Epithelial cell of proximal tubule (primary cell): ENCODE data around the gene PLCH2. TPM values are rescaled to one million over a fixed set of nuclear protein-coding genes. Genes with fewer than 3 reads are reported as not detected.

Source experiments
- DNase-seq: peaks from one replicate; pipeline ENCODE4 v3.0.0-alpha.2; 2011; ENCODE audit warnings: low read depth
- H3K4me3 ChIP-seq: 2 replicates; pipeline ENCODE4 v1.5.1; 2011; ENCODE audit warnings: low read depth, mild to moderate bottlenecking, low read length
- total RNA-seq: library from RNA; depleted of rRNA; stranded (reverse); fragments of >200 nt; gene quantifications from 2 replicates; pipeline ENCODE4 v1.2.3, GENCODE V29; 2015
- TF ChIP-seq, protein P1 (sequence below): conservative IDR thresholded peaks from 2 replicates; pipeline ENCODE4 v1.5.1; 2012; ENCODE audit warnings: low read depth, mild to moderate bottlenecking, low read length

PLCH2 gene
- total RNA-seq, 1 donor from 2014 or later, result 0.12 TPM

- TF ChIP-seq, protein P1, sequence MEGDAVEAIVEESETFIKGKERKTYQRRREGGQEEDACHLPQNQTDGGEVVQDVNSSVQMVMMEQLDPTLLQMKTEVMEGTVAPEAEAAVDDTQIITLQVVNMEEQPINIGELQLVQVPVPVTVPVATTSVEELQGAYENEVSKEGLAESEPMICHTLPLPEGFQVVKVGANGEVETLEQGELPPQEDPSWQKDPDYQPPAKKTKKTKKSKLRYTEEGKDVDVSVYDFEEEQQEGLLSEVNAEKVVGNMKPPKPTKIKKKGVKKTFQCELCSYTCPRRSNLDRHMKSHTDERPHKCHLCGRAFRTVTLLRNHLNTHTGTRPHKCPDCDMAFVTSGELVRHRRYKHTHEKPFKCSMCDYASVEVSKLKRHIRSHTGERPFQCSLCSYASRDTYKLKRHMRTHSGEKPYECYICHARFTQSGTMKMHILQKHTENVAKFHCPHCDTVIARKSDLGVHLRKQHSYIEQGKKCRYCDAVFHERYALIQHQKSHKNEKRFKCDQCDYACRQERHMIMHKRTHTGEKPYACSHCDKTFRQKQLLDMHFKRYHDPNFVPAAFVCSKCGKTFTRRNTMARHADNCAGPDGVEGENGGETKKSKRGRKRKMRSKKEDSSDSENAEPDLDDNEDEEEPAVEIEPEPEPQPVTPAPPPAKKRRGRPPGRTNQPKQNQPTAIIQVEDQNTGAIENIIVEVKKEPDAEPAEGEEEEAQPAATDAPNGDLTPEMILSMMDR, result no peak
Measured at GRCh38 chr1:2520806-2521205, 44.7 kb downstream of the PLCH2 start.

DNA sequence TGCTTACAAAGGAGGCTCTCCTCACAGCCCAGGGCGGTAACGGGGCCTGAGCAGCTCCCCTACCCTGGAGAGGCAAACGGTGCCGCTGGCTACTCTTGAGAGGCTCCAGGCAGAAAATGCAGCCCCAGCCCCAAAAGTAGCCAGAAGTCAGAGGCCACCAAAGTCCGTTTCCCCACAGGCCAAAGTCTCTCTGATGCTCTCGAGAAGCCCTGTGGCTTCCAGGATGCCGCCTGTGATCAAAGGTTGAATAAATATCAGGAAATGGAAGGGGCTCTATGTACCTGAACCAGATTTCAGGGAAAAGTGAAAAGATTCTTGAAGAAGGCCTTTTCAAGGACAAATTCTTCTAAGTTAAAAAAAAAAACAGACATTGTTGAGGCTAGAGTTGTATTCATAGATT lies 46.1 kb downstream of the PLCH2 start:
- H3K4me3 ChIP-seq, result no peak overlapping the region
- TF ChIP-seq, protein P1, result no peak
- no peak for DNase-seq

More at GRCh38 chr1:2520806-2521205, 44.7 kb downstream of the PLCH2 start:
- H3K4me3 ChIP-seq, result no peak overlapping the region
- no peak for DNase-seq

DNA sequence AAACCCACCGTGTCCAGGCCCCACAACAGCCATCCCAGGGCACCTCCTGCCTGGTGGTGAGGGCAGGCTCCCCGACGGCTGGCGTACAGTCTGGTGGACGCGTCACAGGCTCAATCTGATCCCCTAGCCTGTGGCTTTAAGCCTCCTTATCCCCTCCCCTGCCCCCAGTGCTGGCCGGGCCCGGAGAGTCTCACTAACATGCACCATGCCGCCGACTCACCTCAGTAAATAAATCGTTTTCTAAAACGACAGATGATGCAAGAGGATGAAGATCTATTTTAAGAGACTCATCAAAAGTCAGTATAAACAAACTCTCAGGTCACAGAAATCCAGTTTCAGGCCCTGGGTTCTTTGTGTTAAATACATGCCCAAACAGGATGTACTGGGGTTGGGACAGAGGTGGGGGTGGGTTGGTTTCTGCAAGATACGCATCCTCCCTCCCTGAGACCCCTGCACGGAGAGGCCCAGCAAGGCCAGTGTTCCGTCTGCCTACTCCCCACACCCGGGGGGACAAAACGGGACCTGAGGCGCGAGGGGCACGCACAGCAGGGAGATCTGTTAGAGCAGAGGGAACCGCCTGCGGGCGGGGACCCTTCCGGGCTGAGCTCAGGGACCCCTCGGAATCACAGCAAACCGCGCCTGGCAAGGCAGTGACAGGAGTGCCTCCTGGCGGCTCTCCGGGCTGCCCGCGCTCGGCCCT lies 47.3 kb downstream of the PLCH2 start:
- DNase-seq, result no peak
- no peak overlapping the region for H3K4me3 ChIP-seq
- TF ChIP-seq, protein P1, result no peak

GRCh38 chr1:2523891-2524609 lies 48.0 kb downstream of the PLCH2 start:
- H3K4me3 ChIP-seq, result no peak overlapping the region
- TF ChIP-seq, protein P1, result no peak
- no peak for DNase-seq

DNA sequence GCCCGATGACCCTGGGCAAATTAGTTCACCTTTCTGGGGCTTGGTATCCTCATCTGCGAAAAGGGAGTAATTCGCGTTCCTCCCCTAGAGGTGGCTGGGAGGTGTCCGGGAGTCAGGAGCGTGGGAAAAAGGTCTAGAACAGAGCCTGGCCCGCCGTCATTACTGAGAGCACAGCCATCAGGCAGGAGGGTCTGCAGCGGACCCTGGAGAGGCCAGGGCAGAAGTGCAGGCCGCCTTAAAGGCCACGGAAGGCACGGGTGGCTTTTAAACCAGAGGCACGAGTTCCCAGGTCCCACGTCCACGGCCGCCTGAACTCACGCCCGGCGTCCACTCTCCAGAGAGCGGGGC lies 49.5 kb downstream of the PLCH2 start:
- no peak for DNase-seq
- peak overlapping the region; percentile 97 for H3K4me3 ChIP-seq
- TF ChIP-seq, protein P1, result peak; percentile 15

DNA sequence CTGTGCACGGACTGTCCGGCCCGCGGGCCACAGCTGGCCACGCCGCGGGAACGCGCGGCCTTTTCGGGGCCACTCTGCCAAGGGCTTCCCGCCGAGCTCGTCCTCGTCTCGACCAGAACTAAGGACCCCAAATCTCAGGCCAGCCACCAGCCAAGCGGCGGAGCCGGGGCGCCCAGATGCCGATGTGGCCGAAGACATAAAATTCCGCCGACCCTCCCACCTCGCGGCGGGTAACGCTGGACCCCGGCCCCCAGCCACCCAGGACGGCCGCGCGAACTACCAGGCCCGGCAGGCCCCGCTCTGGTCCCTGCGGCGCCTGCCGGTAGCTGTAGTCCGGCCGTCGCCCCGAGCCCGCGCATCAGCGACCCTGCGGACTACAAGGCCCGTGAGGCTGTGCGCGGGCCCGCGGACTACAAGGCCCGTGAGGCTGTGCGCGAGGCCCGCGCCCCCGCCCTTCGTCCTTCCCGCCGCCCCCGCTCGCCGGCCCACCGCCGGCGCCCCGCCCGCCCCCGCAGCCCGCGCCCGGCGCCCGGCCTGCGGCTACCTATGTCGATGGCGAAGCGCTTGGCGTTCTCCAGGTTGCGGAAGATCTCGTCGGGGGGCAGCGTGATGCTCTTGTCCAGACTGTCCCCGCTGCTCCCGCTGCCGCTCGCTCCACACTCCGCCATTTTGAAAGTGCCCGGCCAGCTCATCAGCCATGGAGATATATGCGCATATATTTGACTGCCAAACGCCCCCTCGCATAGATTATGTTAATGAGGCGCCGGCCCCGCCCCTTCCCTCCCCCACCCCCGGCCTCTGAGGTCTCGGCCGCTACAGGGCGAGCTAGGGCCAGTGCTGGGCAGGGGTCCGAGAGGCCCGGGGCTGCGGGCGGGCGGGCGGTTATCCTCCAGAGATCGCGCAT lies 50.1 kb downstream of the PLCH2 start, which contains the start of gene PANK4:
PANK4 (minus strand) TSS at position 677 of the 904 bp plus-strand sequence; CDS start at position 668, 9 bp downstream.
- TF ChIP-seq, protein P1, result no peak
- DNase-seq, result no peak
- peak within 1 kb of the TSS; percentile 97 for H3K4me3 ChIP-seq
